ENCODE results near the gene S100A16.
A peak's percentile ranks its signal among the peaks of the same experiment; 100 is the strongest.

S100A16 gene

GRCh38 chr1:153617663-153618062, 4.7 kb upstream of the S100A16 start:
- TF ChIP-seq CTCF (IDR thresholded peaks at IDR 0.05), result peak; percentile 39
- Histone ChIP-seq H3K27me3 (no peaks in the 10 kb centered on the region), H3K4me1 (ENCODE audit: control insufficient read depth in 1 of 2, insufficient read depth in 1 of 2, low read depth in 1 of 2, low read length in 1 of 2) (peaks cover 0 to 7% of the 10 kb centered on the region in 2 experiments), H3K27ac (no peak overlapping the region), H3K36me3 (no peaks in the 10 kb centered on the region), H3K4me3 (ENCODE audit: low read depth in 1 of 2, low read length in 1 of 2) (no peak overlapping the region), H3K9me3 (no peaks in the 10 kb centered on the region)

- Histone ChIP-seq H3K36me3 (no peaks in the 10 kb centered on the region), H3K27me3 (no peaks in the 10 kb centered on the region), H3K27ac (no peak overlapping the region), H3K9me3 (no peaks in the 10 kb centered on the region), H3K4me1 (ENCODE audit: control insufficient read depth in 1 of 2, insufficient read depth in 1 of 2, low read depth in 1 of 2, low read length in 1 of 2) (peaks cover 0 to 7% of the 10 kb centered on the region in 2 experiments), H3K4me3 (ENCODE audit: low read depth in 1 of 2, low read length in 1 of 2) (no peak overlapping the region)
- no peak for TF ChIP-seq CTCF (IDR thresholded peaks at IDR 0.05)
Measured at GRCh38 chr1:153616917-153617311, 4.0 kb upstream of the S100A16 start.

GRCh38 chr1:153616144-153616916, 3.4 kb upstream of the S100A16 start, which contains the start of gene S100A14:
Gene S100A14, minus strand, starts transcription at chr1:153616325. Its CDS starts 467 bp downstream, at chr1:153615858.
- Histone ChIP-seq H3K9me3 (no peaks in the 10 kb centered on the region), H3K4me3 (ENCODE audit: low read depth in 1 of 2, low read length in 1 of 2) (no peak within 1 kb of the TSS), H3K27ac (no peak within 1 kb of the TSS), H3K36me3 (no peaks in the 10 kb centered on the region), H3K27me3 (peaks cover 3% of the 10 kb centered on the region), H3K4me1 (ENCODE audit: control insufficient read depth in 1 of 2, insufficient read depth in 1 of 2, low read depth in 1 of 2, low read length in 1 of 2) (peaks cover 0 to 7% of the 10 kb centered on the region in 2 experiments)
- TF ChIP-seq CTCF (IDR thresholded peaks at IDR 0.05), result no peak

- no peak for TF ChIP-seq CTCF (IDR thresholded peaks at IDR 0.05)
- no peaks in the 10 kb centered on the region for H3K36me3 ChIP-seq
- H3K27me3 ChIP-seq, result peaks cover 10% of the 10 kb centered on the region
- H3K4me3 ChIP-seq (ENCODE audit: low read depth in 1 of 2, low read length in 1 of 2), result no peak overlapping the region
- no peaks in the 10 kb centered on the region for H3K9me3 ChIP-seq
- peaks cover 0 to 7% of the 10 kb centered on the region in 2 experiments for H3K4me1 ChIP-seq (ENCODE audit: control insufficient read depth in 1 of 2, insufficient read depth in 1 of 2, low read depth in 1 of 2, low read length in 1 of 2)
- no peak overlapping the region for H3K27ac ChIP-seq
Measured at GRCh38 chr1:153615406-153615805, 2.5 kb upstream of the S100A16 start.

- peaks cover 15% of the 10 kb centered on the region for H3K27me3 ChIP-seq
- peaks cover 0 to 7% of the 10 kb centered on the region in 2 experiments for H3K4me1 ChIP-seq (ENCODE audit: control insufficient read depth in 1 of 2, insufficient read depth in 1 of 2, low read depth in 1 of 2, low read length in 1 of 2)
- no peak overlapping the region for H3K4me3 ChIP-seq (ENCODE audit: low read depth in 1 of 2, low read length in 1 of 2)
- no peaks in the 10 kb centered on the region for H3K9me3 ChIP-seq
- H3K36me3 ChIP-seq, result no peaks in the 10 kb centered on the region
- no peak for TF ChIP-seq CTCF (IDR thresholded peaks at IDR 0.05)
- no peak overlapping the region for H3K27ac ChIP-seq
Measured at GRCh38 chr1:153614906-153615305, 2.0 kb upstream of the S100A16 start.

All from neutrophil (primary cell).